GM19467 (cell line): ENCODE data around the gene CRLF1.
"Not testable (repeated sequence)": the region's sequence is repeated elsewhere in the genome, so short reads cannot be mapped to it uniquely, and the experiment has no call there.

Experiments used
- ATAC-seq: cut with Tn5 transposase; IDR thresholded peaks from one replicate; pipeline ENCODE4 v1.9.1; 2021; ENCODE audit warnings: mild to moderate bottlenecking, moderate library complexity; ENCODE audit not compliant: unreplicated experiment

The CRLF1 gene

DNA sequence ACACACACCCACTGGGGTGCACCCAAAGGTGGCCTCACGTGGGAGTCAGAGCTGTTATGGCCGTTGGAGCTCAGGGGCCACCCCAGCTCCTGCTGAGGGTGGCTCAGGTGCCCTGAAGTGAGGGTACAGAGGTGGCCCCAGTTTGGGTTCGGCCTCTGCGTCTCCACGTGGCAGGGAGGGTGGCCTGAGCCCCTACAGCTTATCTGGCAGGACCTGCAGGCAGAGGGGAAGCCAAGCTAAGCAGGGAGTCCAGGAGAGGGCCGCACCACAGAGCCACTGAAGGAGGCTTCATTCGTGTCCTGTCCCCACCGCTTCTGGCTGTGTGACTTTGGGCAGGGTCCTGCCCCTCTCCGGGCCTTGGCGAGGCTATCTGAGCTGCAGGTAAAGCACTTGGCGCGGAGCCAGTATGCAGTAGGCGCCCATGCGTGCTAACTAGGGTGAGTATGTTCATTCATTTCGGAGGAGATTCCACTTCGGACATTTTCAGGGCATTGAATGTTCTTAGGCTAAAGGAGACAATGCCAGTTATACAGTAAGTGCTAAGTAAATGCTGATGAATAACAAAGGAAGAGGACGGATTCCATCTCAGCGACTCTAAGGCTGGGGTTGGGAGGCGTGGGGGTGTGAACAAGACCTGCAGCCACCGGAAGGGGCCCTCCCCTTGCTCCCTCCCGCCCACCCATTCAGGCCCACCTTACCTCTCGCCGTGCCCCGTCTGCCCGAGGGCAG, 13.1 kb downstream of the CRLF1 start:
- ATAC-seq, result no peak

DNA sequence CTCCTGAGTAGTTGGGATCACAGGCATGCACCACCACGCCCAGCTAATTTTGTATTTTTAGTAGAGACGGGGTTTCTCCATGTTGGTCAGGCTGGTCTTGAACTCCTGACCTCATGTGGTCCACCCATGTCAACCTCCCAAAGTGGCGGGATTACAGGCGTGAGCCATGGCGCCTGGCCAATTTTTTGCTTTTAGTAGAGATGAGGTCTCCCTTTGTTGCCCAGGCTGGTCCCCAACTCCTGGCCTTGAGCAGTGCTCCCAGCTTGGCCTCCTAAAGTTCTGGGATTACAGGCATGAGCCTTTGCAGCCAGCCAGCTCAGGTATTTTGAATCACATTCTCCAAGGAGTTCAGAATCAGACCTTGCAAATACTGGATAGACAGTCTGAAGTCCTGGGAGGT, 13.9 kb downstream of the CRLF1 start:
- not testable (repeated sequence) for ATAC-seq

DNA sequence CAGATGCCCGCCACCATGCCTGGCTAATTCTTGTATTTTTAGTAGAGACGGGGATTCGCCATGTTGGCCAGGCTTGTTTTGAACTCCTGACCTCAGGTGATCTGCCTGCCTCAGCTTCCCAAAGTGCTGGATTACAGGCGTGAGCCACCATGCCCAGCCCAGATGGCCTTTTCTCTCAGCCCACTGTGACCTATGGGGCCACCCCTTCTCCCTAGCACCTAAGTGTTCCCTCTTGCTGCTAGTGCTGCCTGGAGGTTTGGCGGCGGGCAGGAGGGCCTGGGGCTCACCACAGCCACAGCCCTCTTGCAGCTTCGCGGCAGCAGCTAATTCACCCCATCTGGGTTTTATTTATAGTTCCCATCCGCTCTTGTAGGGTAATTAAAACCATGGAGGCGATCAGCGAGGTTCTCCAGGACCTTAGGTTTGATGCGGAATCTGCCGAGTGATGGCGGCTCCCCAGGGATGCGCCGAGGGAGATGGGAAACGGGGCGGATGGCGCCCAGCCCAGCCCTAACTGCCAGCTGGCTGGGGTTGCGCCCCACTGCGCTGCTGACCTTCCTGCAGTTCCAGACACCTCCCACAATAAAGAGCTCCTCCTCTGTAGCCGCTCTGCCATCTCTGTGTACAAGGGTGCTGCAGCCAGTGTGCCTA, 14.7 kb downstream of the CRLF1 start:
- ATAC-seq, result no peak

- ATAC-seq, result no peak
These were observed 16.0 kb downstream of the CRLF1 start for GRCh38 chr19:18590273-18591272.

DNA sequence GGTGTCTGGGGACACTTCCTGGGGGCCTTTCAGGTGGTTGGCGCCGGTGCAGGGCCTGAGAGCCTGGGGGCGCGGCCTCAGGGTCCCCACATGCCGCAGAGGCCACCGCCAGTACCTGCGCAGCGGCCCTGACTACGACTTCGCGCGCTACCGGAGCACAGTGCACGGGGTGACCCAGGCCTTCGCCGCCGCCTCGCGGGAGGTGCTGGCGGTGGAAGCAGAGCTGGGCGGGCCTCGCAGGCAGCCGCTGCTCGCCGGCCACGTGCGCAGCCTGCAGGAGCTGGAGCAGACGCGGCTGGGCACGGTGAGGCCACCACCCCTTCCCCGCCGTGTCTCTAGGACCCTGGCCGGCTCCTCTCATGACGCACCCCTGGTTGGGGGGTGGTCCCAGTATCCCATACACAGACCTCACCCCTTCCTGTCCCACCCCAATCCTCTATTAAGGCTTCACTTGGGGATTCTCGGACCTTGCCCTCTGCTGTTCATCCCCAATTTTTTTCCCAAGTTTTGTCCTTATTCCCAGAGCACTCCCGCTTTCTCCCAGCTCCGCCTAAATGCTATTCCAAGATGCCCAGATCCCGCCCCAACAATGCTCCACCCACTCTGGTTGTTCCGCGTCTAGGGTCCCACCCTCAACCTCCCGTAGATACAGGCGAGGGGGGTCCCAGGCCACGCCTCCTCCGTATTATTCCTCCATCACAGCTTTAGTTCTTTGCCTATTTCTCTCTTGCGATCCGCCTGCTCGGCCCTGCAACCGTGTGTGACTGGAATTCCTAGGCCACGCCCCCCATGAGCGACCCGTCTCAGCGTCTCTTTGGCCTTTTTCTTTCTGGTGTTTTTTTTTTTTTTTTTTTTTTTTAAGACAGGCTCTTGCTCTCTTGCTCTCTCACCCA, 17.0 kb downstream of the CRLF1 start:
- peak; percentile 22 for ATAC-seq

- peak; percentile 74 for ATAC-seq
These were observed 17.8 kb downstream of the CRLF1 start, which contains the start of gene REX1BD for GRCh38 chr19:18588611-18589379. Gene REX1BD (plus strand): TSS chr19:18588798. CDS start chr19:18588802, 4 bp downstream.

DNA sequence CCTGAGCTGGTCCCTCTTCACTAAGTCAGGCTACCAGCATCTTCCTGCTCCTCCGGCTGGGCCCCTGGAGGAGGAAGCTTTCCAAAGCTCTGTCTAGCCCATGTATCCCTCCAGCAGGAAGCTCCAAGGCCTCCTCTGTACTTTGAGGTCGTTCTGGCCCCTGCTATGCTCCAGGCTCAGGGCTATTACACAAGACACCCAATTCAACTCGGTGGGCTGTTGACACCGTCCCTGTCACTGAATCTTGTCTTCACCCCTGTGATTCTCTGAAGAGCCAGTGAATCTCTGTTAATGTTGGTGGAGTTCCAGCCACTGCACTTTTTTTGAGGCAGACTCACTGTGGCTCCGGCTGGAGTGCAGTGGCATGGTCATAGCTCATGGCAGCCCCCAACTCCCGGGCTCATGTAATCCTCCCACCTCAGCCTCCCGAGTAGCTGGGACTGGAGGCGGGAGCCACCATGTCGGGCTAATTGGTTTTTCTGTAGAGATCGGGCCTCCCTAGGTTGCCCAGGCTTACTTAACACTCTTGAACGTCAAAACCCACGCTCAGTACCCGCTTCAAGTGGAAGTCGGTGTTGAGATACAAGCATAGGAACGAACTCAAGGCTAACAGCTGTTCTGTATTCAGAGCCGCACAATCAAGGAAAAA, 18.5 kb downstream of the CRLF1 start:
- peak; percentile 20 for ATAC-seq

DNA sequence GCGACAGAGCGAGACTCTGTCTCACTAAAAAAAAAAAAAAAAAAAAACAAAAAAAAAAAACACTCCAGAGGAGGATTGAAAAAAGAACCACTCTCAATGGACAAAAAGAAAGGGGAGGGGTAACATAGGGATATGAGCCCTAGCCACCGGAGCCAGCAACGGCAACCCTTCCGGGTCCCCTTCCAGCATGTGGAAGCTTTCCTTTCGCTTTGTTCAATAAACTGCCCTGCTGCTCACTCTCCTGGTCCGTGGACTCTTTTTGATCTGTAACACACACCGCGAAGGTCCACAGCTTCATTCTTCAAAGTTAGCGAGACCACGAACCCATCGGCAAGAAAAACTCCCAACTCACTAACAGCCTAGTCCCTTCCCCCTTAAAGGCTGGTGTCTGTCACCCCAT, 19.0 kb downstream of the CRLF1 start:
- no peak for ATAC-seq

- ATAC-seq, result no peak
These were observed 20.3 kb downstream of the CRLF1 start for GRCh38 chr19:18586306-18586705.

DNA sequence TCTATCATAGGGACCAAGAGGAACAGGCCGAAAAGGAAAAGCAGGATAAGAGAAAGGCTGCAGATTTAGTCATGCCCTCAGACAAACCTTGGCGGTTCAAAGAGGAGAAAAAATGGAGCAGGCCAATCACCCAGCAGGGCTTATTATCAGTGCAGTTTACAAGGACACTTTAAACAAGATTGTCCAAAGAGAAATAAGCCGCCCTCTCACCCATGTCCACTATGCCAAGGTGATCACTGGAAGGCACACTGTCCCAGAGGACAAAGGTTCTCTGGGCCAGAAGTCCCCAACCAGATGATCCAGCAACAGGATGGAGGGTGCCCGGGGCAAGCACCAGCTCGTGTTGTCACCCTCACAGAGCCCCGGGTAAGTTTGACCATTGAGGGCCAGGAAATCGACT, 26.3 kb downstream of the CRLF1 start:
- ATAC-seq, result no peak

GRCh38 chr19:18577365-18577914, 29.2 kb downstream of the CRLF1 start:
- no peak for ATAC-seq

- ATAC-seq, result no peak
These were observed 30.2 kb downstream of the CRLF1 start for GRCh38 chr19:18576383-18576782.

- no peak for ATAC-seq
These were observed 31.8 kb downstream of the CRLF1 start for GRCh38 chr19:18574691-18575291.

DNA sequence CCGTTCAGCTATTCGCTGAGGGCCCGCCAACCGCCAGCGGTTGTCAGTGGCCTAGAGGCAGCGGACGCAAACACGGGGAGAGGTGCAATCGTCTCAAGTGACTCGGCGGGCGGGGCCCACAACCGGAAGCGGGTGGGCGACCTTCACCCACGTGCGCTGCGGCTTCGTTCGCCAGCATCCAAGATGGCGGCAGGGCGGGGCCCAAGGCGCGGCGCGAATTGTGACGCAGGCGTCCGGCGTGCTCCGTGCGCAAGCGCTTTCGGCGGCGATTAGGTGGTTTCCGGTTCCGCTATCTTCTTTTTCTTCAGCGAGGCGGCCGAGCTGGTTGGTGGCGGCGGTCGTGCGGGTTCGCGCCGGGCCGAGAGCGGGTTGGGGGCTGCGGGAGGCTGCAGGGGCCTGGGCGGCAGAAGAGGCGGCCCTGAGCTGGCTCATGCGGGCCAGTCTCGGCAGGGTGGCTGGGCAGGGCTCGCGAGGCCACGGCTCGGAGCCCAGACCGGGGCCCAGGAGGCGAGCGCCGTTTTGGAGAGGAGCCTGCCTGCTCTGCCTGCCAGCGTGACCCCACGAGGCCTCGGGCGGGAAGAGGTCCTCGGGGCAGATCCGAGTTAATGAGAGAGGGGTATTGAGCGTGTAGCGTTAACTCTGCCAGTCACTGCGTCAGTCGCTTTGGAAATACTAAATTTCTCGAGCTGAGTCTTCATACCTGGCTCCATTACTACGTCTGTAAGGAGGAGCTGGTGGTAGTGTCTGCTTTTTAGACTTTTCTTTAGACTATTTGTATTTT, 34.8 kb downstream of the CRLF1 start, which contains the start of gene UBA52:
UBA52 (plus strand) TSS at position 294 of the 781 bp plus-strand sequence. CDS start 1,444 bp downstream, outside the sequence.
- peak; percentile 87 for ATAC-seq

- ATAC-seq, result no peak
These were observed 38.2 kb downstream of the CRLF1 start for GRCh38 chr19:18568367-18568766.

DNA sequence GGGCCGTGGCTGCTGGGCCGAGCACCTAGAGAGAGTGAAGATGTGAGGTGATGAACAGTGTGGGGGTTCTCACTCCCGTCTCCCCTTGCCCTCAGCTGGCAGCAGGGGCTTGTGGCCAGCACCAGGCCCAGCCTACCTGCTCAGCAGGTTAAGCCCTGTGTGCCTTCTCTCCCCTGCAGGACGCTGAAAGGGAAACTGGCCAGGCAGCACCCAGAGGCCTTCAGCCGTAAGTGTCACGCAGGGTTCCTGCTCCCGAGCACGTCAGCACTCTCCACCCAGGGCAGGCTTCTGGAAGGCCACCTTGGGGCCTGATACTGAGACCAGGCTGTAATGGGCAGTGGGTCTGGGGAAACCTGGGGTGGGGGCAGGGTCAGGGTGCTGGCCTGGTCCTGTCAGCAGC, 39.6 kb downstream of the CRLF1 start:
- no peak for ATAC-seq

GRCh38 chr19:18562086-18562485, 44.5 kb downstream of the CRLF1 start:
- ATAC-seq, result no peak
